VCaP (cell line): Measurements from ENCODE around the gene PHF14.
"Not testable (repeated sequence)": the region's sequence is repeated elsewhere in the genome, so short reads cannot be mapped to it uniquely, and the experiment has no call there.

Experiments used
- H3K27ac ChIP-seq: fragments of 450-650 bp; 2 replicates; pipeline ENCODE4 v1.5.1; 2017
- CTCF ChIP-seq: fragments of 450-650 bp; conservative IDR thresholded peaks from 2 replicates; pipeline ENCODE4 v1.5.1; 2017; ENCODE audit warnings: mild to moderate bottlenecking, moderate library complexity

The PHF14 gene

GRCh38 chr7:10973061-10973941 lies at the start of gene PHF14:
TSS of gene PHF14 (plus strand) at chr7:10973872. CDS start at chr7:10974324, 452 bp downstream.
- H3K27ac ChIP-seq, result peak within 1 kb of the TSS; percentile 97
- TF ChIP-seq CTCF, result no peak

- H3K27ac ChIP-seq, result no peak overlapping the region
- no peak for TF ChIP-seq CTCF
Measured at GRCh38 chr7:10924370-10924769, 49.3 kb upstream of the PHF14 start.

- H3K27ac ChIP-seq, result not testable (repeated sequence)
Measured at GRCh38 chr7:10928203-10928602, 45.5 kb upstream of the PHF14 start.

- TF ChIP-seq CTCF, result no peak
- H3K27ac ChIP-seq, result no peak overlapping the region
Measured at GRCh38 chr7:10930551-10930950, 43.1 kb upstream of the PHF14 start.

- H3K27ac ChIP-seq, result no peak overlapping the region
- TF ChIP-seq CTCF, result no peak
Measured at GRCh38 chr7:10931161-10931560, 42.5 kb upstream of the PHF14 start.

GRCh38 chr7:10934292-10934691 lies 39.4 kb upstream of the PHF14 start:
- H3K27ac ChIP-seq, result no peak overlapping the region
- TF ChIP-seq CTCF, result no peak

- TF ChIP-seq CTCF, result no peak
- peak overlapping the region; percentile 96 for H3K27ac ChIP-seq
Measured at GRCh38 chr7:10939237-10939910, 34.3 kb upstream of the PHF14 start.
